ENCODE data around the gene FBLN2. TPM values are rescaled to one million over a fixed set of nuclear protein-coding genes. Genes with fewer than 3 reads are reported as not detected.

The FBLN2 gene
- total RNA-seq, 1 experiment from 2014 or later = 0.39 TPM

DNA sequence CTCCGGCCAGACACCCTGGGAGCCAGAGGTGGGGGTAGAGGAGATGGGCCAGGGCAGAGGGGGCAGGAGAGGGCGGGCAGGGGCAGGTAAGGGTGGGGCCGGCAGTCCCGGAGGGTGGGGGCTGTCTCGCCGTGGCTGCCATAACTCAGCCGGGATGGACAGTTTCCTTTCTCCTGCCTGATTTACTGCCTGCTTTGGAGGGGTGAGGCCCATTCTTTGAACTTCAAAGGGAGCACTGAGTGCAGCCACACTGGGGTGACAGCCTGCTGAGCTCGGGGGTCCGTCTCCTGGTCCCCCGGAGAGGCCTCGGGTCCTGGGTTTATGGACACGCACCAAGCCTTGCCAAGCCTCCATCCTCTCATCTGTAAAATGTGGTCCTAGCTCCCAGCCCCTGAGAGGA, 135.4 kb downstream of the FBLN2 start:
- peaks cover 21% of the 10 kb centered on the region; the same call in 1 of the 2 replicates for H3K27me3 ChIP-seq (ENCODE audit: insufficient read depth, low read length)
- no peaks in the 10 kb centered on the region for H3K79me2 ChIP-seq (ENCODE audit: insufficient read depth, low read length)
- H3K9ac ChIP-seq (ENCODE audit: low read length) = no peak overlapping the region
- no peaks in the 10 kb centered on the region for H3K9me3 ChIP-seq (ENCODE audit: control insufficient read depth in 1 of 2, insufficient read depth in 1 of 2, low read depth in 1 of 2, low read length in 2 of 2)
- BruUV-seq (replicated peaks) = no TSS peak
- TF ChIP-seq, protein P1, sequence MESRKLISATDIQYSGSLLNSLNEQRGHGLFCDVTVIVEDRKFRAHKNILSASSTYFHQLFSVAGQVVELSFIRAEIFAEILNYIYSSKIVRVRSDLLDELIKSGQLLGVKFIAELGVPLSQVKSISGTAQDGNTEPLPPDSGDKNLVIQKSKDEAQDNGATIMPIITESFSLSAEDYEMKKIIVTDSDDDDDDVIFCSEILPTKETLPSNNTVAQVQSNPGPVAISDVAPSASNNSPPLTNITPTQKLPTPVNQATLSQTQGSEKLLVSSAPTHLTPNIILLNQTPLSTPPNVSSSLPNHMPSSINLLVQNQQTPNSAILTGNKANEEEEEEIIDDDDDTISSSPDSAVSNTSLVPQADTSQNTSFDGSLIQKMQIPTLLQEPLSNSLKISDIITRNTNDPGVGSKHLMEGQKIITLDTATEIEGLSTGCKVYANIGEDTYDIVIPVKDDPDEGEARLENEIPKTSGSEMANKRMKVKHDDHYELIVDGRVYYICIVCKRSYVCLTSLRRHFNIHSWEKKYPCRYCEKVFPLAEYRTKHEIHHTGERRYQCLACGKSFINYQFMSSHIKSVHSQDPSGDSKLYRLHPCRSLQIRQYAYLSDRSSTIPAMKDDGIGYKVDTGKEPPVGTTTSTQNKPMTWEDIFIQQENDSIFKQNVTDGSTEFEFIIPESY (IDR thresholded peaks at IDR 0.05; ENCODE audit: extremely low read depth, insufficient replicate concordance, low read length) = no peak
- TF ChIP-seq CBX3 (IDR thresholded peaks at IDR 0.05; ENCODE audit: low read depth) (no peak), SRF (IDR thresholded peaks at IDR 0.05; ENCODE audit: low read depth) (no peak), ZFX (IDR thresholded peaks at IDR 0.05) (no peak), SIN3A (IDR thresholded peaks at IDR 0.05; ENCODE audit: low read depth) (no peak), FOSL1 (IDR thresholded peaks at IDR 0.05; ENCODE audit: low read depth) (no peak), EZH2 (IDR thresholded peaks at IDR 0.05) (no peak), CEBPB (IDR thresholded peaks at IDR 0.05; ENCODE audit: low read depth) (no peak), POLR2A (IDR thresholded peaks at IDR 0.05; ENCODE audit: borderline replicate concordance, extremely low read depth, insufficient read depth, insufficient read length) (no peak), EGR1 (IDR thresholded peaks at IDR 0.05; ENCODE audit: low read depth) (no peak)
- TF ChIP-seq, protein P2, sequence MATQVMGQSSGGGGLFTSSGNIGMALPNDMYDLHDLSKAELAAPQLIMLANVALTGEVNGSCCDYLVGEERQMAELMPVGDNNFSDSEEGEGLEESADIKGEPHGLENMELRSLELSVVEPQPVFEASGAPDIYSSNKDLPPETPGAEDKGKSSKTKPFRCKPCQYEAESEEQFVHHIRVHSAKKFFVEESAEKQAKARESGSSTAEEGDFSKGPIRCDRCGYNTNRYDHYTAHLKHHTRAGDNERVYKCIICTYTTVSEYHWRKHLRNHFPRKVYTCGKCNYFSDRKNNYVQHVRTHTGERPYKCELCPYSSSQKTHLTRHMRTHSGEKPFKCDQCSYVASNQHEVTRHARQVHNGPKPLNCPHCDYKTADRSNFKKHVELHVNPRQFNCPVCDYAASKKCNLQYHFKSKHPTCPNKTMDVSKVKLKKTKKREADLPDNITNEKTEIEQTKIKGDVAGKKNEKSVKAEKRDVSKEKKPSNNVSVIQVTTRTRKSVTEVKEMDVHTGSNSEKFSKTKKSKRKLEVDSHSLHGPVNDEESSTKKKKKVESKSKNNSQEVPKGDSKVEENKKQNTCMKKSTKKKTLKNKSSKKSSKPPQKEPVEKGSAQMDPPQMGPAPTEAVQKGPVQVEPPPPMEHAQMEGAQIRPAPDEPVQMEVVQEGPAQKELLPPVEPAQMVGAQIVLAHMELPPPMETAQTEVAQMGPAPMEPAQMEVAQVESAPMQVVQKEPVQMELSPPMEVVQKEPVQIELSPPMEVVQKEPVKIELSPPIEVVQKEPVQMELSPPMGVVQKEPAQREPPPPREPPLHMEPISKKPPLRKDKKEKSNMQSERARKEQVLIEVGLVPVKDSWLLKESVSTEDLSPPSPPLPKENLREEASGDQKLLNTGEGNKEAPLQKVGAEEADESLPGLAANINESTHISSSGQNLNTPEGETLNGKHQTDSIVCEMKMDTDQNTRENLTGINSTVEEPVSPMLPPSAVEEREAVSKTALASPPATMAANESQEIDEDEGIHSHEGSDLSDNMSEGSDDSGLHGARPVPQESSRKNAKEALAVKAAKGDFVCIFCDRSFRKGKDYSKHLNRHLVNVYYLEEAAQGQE (IDR thresholded peaks at IDR 0.05; ENCODE audit: low read depth) = no peak
- TF ChIP-seq, protein P3, sequence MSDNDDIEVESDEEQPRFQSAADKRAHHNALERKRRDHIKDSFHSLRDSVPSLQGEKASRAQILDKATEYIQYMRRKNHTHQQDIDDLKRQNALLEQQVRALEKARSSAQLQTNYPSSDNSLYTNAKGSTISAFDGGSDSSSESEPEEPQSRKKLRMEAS (IDR thresholded peaks at IDR 0.05) = no peak
- H3K4me3 ChIP-seq (replicated peaks in 1 of 2; ENCODE audit: low read depth in 1 of 2, low read length in 2 of 2) = no peak overlapping the region
- no peaks in the 10 kb centered on the region for H4K20me1 ChIP-seq (ENCODE audit: insufficient read depth)
- H3K9me2 ChIP-seq (ENCODE audit: insufficient read depth) = no peaks in the 10 kb centered on the region
- RAD21 ChIA-PET (ENCODE audit: low non-redundant PET in 1 of 2, low total read pairs in 2 of 2, uncharacterized antibody in 2 of 2, unreplicated experiment in 2 of 2) = no interaction called here
- no peaks in the 10 kb centered on the region for H3K36me3 ChIP-seq (ENCODE audit: control insufficient read depth in 1 of 2, insufficient read depth in 2 of 2, low read length in 2 of 2)
- CTCF ChIA-PET = no interaction called here
- POLR2A ChIA-PET = no interaction called here
- H3K4me2 ChIP-seq (ENCODE audit: low read length) = no peak overlapping the region
- ATAC-seq (no peak), DNase-seq (ENCODE audit: low read depth, low spot score) (no peak)
- no peak overlapping the region for H3K27ac ChIP-seq (ENCODE audit: low read depth, low read length)
- no peak overlapping the region for H2AFZ ChIP-seq (ENCODE audit: low read depth, low read length, poor library complexity, severe bottlenecking)
- intact Hi-C loops (cut with micrococcal nuclease) = no loop called here
- no peaks in the 10 kb centered on the region for H3K4me1 ChIP-seq (ENCODE audit: control insufficient read depth in 1 of 2, insufficient read depth in 2 of 2, low read length in 2 of 2)

Measured in HCT116 (cell line).